HCT116 (cell line): ENCODE data around the gene GDPD3. TPM values are rescaled to one million over a fixed set of nuclear protein-coding genes. Genes with fewer than 3 reads are reported as not detected.

Source experiments
- ATAC-seq: fragments of 200-7000 bp; cut with Tn5 transposase; 2 replicates; pipeline ENCODE4 v1.9.1; 2020; ENCODE audit warnings: mild to moderate bottlenecking, moderate library complexity
- BruUV-seq: library from RNA; stranded (reverse); fragments of 400-500 nt; replicated peaks from 2 replicates; lab custom pipeline; 2021; lab: Mats Ljungman, UMichigan
- CTCF ChIA-PET: fragments of 300-600 bp; sonication (Branson Sonifier 250); formaldehyde crosslinking; loops from one replicate; lab custom pipeline; 2021; ENCODE audit warnings: antibody characterized with exemption; lab: Charles Lee
- POLR2A ChIA-PET: fragments of 300-600, 350-600 bp; sonication (Branson Sonifier 250); formaldehyde crosslinking; loops from one replicate; lab custom pipeline; 2021; ENCODE audit warnings: antibody characterized with exemption; lab: Charles Lee
- RAD21 ChIA-PET, 2 experiments: fragments of 300-600 bp; sonication (Branson Sonifier 250); formaldehyde crosslinking; loops; one replicate each; lab custom pipeline; 2023; ENCODE audit warnings: low total read pairs in 2 of 2; ENCODE audit not compliant: uncharacterized antibody in 2 of 2, unreplicated experiment in 2 of 2, low non-redundant PET in 1 of 2; lab: Charles Lee
- DNase-seq: peaks from one replicate; pipeline ENCODE4 v3.0.0-alpha.2; 2010; ENCODE audit warnings: low read depth, low spot score
- H2AFZ ChIP-seq: fragments of 200-600 bp; shearing (Covaris generic), sonication (generic); 2 replicates; pipeline ENCODE4 v1.6.1; 2017; ENCODE audit warnings: low read depth, mixed run types, mixed read lengths, antibody characterized with exemption, low read length; ENCODE audit not compliant: poor library complexity, severe bottlenecking
- H3K27ac ChIP-seq: 2 replicates; pipeline ENCODE4 v1.5.1; 2012; ENCODE audit warnings: low read depth, low read length
- H3K27me3 ChIP-seq: fragments of 200-600 bp; sonication (generic); 2 replicates; pipeline ENCODE4 v1.6.1; 2016; ENCODE audit warnings: mixed run types, low read length, mixed read lengths; ENCODE audit not compliant: insufficient read depth
- H3K36me3 ChIP-seq, 2 experiments: fragments of 200-500 bp in 1 of 2; fragments of 200-600 bp in 1 of 2; sonication (Bioruptor generic) in 1 of 2; sonication (generic) in 1 of 2; 2 replicates each; pipeline versions ENCODE4 v1.5.1 to v1.6.1; 2014 to 2016; ENCODE audit warnings: low read length in 2 of 2, inconsistent platforms in 1 of 2, mixed read lengths in 1 of 2, mixed run types in 1 of 2; ENCODE audit not compliant: insufficient read depth in 2 of 2, control insufficient read depth in 1 of 2
- H3K4me1 ChIP-seq, 2 experiments: fragments of 200-600 bp in 1 of 2; sonication (generic) in 1 of 2; 2 replicates each; pipeline versions ENCODE4 v1.5.1 to v1.6.1; 2012 to 2017; ENCODE audit warnings: low read length in 2 of 2, inconsistent platforms in 1 of 2, mild to moderate bottlenecking in 1 of 2, mixed read lengths in 1 of 2, mixed run types in 1 of 2, moderate library complexity in 1 of 2; ENCODE audit not compliant: insufficient read depth in 2 of 2, control insufficient read depth in 1 of 2
- H3K4me2 ChIP-seq: fragments of 200-600 bp; sonication (generic); 2 replicates; pipeline ENCODE4 v1.6.1; 2017; ENCODE audit warnings: mixed run types, low read length, mixed read lengths
- H3K4me3 ChIP-seq, 2 experiments: fragments of 200-600 bp in 1 of 2; sonication (generic) in 1 of 2; replicated peaks in 1 of 2; 2 replicates each; pipeline ENCODE4 v1.5.1; 2011 to 2016; ENCODE audit warnings: low read length in 2 of 2, control low read depth in 1 of 2, low read depth in 1 of 2, mild to moderate bottlenecking in 1 of 2, mixed read lengths in 1 of 2, mixed run types in 1 of 2
- H3K79me2 ChIP-seq: fragments of 200-600 bp; sonication (generic); 2 replicates; pipeline ENCODE4 v1.6.1; 2017; ENCODE audit warnings: mild to moderate bottlenecking, mixed run types, low read length, moderate library complexity, mixed read lengths; ENCODE audit not compliant: insufficient read depth
- H3K9ac ChIP-seq: fragments of 200-600 bp; sonication (generic); 2 replicates; pipeline ENCODE4 v1.6.1; 2016; ENCODE audit warnings: low read length, mixed read lengths
- H3K9me2 ChIP-seq: fragments of 200-600 bp; sonication (generic), shearing (Covaris generic); 2 replicates; pipeline ENCODE4 v1.6.1; 2017; ENCODE audit warnings: mixed run types, mild to moderate bottlenecking, moderate library complexity; ENCODE audit not compliant: insufficient read depth
- H3K9me3 ChIP-seq, 2 experiments: fragments of 200-500 bp in 1 of 2; fragments of 200-600 bp in 1 of 2; sonication (Bioruptor generic) in 1 of 2; sonication (generic) in 1 of 2; 2 replicates each; pipeline ENCODE4 v1.6.1; 2014 to 2017; ENCODE audit warnings: low read length in 2 of 2, mixed read lengths in 2 of 2, inconsistent platforms in 1 of 2, low read depth in 1 of 2, mild to moderate bottlenecking in 1 of 2, mixed run types in 1 of 2, moderate library complexity in 1 of 2; ENCODE audit not compliant: control insufficient read depth in 1 of 2, insufficient read depth in 1 of 2
- H4K20me1 ChIP-seq: fragments of 200-600 bp; sonication (generic), shearing (Covaris generic); 2 replicates; pipeline ENCODE4 v1.6.1; 2017; ENCODE audit warnings: mixed run types, mild to moderate bottlenecking, moderate library complexity; ENCODE audit not compliant: insufficient read depth
- ATF3 ChIP-seq: IDR thresholded peaks from 2 replicates; pipeline ENCODE4 v1.6.1; 2012
- CTCF ChIP-seq, 3 experiments: fragments of 200-600 bp in 1 of 3; sonication (generic) in 1 of 3; IDR thresholded peaks in 2 of 3; conservative IDR thresholded peaks in 1 of 3; 2 replicates each; pipeline ENCODE4 v1.5.1; 2012 to 2017; ENCODE audit warnings: low read depth in 2 of 3, low read length in 2 of 3, antibody characterized with exemption in 1 of 3, borderline replicate concordance in 1 of 3, control low read depth in 1 of 3, mild to moderate bottlenecking in 1 of 3, mixed read lengths in 1 of 3, mixed run types in 1 of 3, moderate library complexity in 1 of 3; ENCODE audit not compliant: insufficient read depth in 1 of 3
- EGR1 ChIP-seq: IDR thresholded peaks from 2 replicates; pipeline ENCODE4 v1.6.1; 2012; ENCODE audit warnings: low read depth
- EZH2 ChIP-seq: fragments of 200-600 bp; sonication (generic); IDR thresholded peaks from 2 replicates; pipeline ENCODE4 v1.6.1; 2017; ENCODE audit warnings: antibody characterized with exemption, mixed run types
- EZH2phosphoT487 ChIP-seq: fragments of 200-600 bp; IDR thresholded peaks from 2 replicates; pipeline ENCODE4 v1.6.1; 2018; ENCODE audit warnings: antibody characterized with exemption, borderline replicate concordance
- FOSL1 ChIP-seq: IDR thresholded peaks from 2 replicates; pipeline ENCODE4 v1.6.1; 2012; ENCODE audit warnings: low read depth
- JUND ChIP-seq: IDR thresholded peaks from 2 replicates; pipeline ENCODE4 v1.6.1; 2012
- MAX ChIP-seq: IDR thresholded peaks from 2 replicates; pipeline ENCODE4 v1.6.1; 2012
- POLR2A ChIP-seq: IDR thresholded peaks from 2 replicates; pipeline ENCODE4 v1.7.0; 2011; ENCODE audit warnings: borderline replicate concordance; ENCODE audit not compliant: insufficient read depth, insufficient read length; ENCODE audit errors: extremely low read depth
- SP1 ChIP-seq: IDR thresholded peaks from 2 replicates; pipeline ENCODE4 v1.6.1; 2012; ENCODE audit warnings: low read depth
- SRF ChIP-seq: IDR thresholded peaks from 2 replicates; pipeline ENCODE4 v1.6.1; 2012; ENCODE audit warnings: low read depth
- YY1 ChIP-seq: IDR thresholded peaks from 2 replicates; pipeline ENCODE4 v1.6.1; 2011; ENCODE audit warnings: low read length, low read depth, moderate library complexity, mild to moderate bottlenecking; ENCODE audit not compliant: insufficient replicate concordance; ENCODE audit errors: extremely low read depth
- ZBTB33 ChIP-seq: IDR thresholded peaks from 2 replicates; pipeline ENCODE4 v1.6.1; 2011; ENCODE audit warnings: mild to moderate bottlenecking, low read length, moderate library complexity; ENCODE audit not compliant: insufficient replicate concordance; ENCODE audit errors: extremely low read depth
- ZFX ChIP-seq: fragments of 450-650 bp; IDR thresholded peaks from 2 replicates; pipeline ENCODE4 v1.6.1; 2017
- ZNF274 ChIP-seq: fragments of 200-500 bp; sonication (Bioruptor generic); IDR thresholded peaks from 2 replicates; pipeline ENCODE4 v1.6.1; 2014; ENCODE audit warnings: mild to moderate bottlenecking, low read depth, low read length, inconsistent platforms
- intact Hi-C: fragments of 100-400 bp; cut with micrococcal nuclease; formaldehyde crosslinking; loops from 2 replicates; pipeline ENCODE4 v1.10.0; 2022
- total RNA-seq: library from RNA; stranded (reverse); gene quantifications from one replicate; pipeline ENCODE4 v1.2.1, GENCODE V29; 2021; ENCODE audit not compliant: unreplicated experiment

GDPD3 gene
- total RNA-seq, 1 experiment from 2014 or later, result 7.0 TPM

- BruUV-seq, result no TSS peak
- CTCF ChIA-PET, result interaction anchor here (0.6 to 1.7 kb wide), 13 partner anchors 43 to 551 kb away, joined by 3 to 10 read pairs (median 4); partner anchors contain the start of gene ZNF771
- Histone ChIP-seq H3K36me3 (no peaks in the 10 kb centered on the region), H3K4me2 (no peak overlapping the region), H3K27me3 (no peaks in the 10 kb centered on the region), H2AFZ (no peak overlapping the region), H3K4me1 (no peaks in the 10 kb centered on the region), H3K4me3 (no peak overlapping the region), H3K9me2 (no peaks in the 10 kb centered on the region), H3K27ac (no peak overlapping the region), H4K20me1 (no peaks in the 10 kb centered on the region), H3K9ac (no peak overlapping the region), H3K9me3 (no peaks in the 10 kb centered on the region; a peak in 1 of 4 replicates), H3K79me2 (no peaks in the 10 kb centered on the region)
- peak; percentile 25; the same call in 1 of the 2 replicates for ATAC-seq
- no peak for TF ChIP-seq EZH2
- no peak for TF ChIP-seq ZFX
- TF ChIP-seq JUND, result no peak
- no peak for TF ChIP-seq FOSL1
- TF ChIP-seq POLR2A, result no peak
- TF ChIP-seq EGR1, result no peak
- no peak for TF ChIP-seq YY1
- TF ChIP-seq ATF3, result no peak
- TF ChIP-seq ZBTB33, result no peak
- TF ChIP-seq ZNF274, result no peak
- no peak for TF ChIP-seq SP1
- no peak for TF ChIP-seq SRF
- no peak for TF ChIP-seq MAX
- no peak for TF ChIP-seq EZH2phosphoT487
- no peak for TF ChIP-seq CTCF (IDR thresholded peaks at IDR 0.05 in 2 of 3, conservative IDR thresholded peaks at IDR 0.05 in 1 of 3; ENCODE audit: borderline replicate concordance in 1 of 3, insufficient read depth in 1 of 3, low read depth in 2 of 3, low read length in 2 of 3)
- RAD21 ChIA-PET, result interaction anchor here in 1 of 2 experiments (0.7 to 1.1 kb wide), 2 partner anchors 219 to 266 kb away, joined by 4 read pairs; no protein-coding TSS in a partner anchor
- intact Hi-C loops, result no loop called here
- POLR2A ChIA-PET, result no interaction called here
- no peak for DNase-seq
These were observed 30.0 kb upstream of the GDPD3 start for GRCh38 chr16:30143347-30143702.
